SK-N-SH (cell line): ENCODE results near the gene MYO1D.

Experiments
- MXI1 ChIP-seq: IDR thresholded peaks from 2 replicates; pipeline ENCODE4 v1.6.1; 2012; ENCODE audit warnings: mild to moderate bottlenecking, low read depth, low read length, improper control_type of control experiment
- SMC3 ChIP-seq: IDR thresholded peaks from 2 replicates; pipeline ENCODE4 v1.6.1; 2012; ENCODE audit warnings: low read depth, low read length, improper control_type of control experiment
- USF2 ChIP-seq: fragments of 150-350 bp; IDR thresholded peaks from 2 replicates; pipeline ENCODE4 v1.6.1; 2017; ENCODE audit warnings: antibody characterized with exemption, low read length, low read depth, borderline replicate concordance
- TF ChIP-seq, protein P1 (sequence below): fragments of 200-600 bp; sonication (generic); IDR thresholded peaks from 2 replicates; pipeline ENCODE4 v1.6.1; 2017; ENCODE audit warnings: antibody characterized with exemption, mild to moderate bottlenecking, moderate library complexity
- TF ChIP-seq, protein P2 (sequence below): IDR thresholded peaks from 2 replicates; pipeline ENCODE4 v1.6.1; 2012; ENCODE audit warnings: mild to moderate bottlenecking, low read depth, low read length, moderate library complexity

DNA sequence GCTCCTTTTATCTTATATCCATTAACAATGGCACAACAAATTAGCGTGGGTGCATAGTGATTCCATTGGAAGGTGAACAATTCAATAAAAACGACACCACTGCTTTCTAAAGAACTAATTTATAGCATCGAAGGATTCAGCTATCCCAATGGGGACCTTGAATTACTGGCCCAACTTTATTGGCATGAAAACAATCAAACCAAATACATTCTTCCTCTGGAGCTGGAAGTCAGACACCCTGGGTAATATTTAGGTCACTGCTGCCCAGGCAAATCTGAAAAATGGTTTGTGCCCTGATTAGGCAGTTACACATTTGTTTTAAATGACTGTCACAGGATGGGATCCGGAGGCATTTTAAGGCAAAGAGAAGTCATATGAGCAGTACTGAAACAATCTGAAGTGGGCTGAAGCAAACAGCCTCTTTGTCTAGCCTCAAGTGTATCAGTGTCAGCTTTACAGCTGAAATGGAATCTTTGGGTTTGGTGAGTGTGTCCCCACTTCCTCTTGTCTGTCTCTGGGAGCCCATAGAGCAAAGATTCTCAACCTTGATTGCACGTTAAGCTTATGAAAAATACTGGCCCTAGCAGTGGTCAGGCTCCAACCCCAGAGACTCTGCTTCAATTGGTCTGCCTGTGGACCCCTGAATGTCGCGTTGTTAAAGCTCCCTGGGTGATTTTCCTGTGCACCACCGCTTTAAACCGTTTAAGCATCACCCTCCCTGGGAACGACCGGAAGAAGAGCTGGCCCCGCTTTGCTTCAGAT, 359.8 kb downstream of the MYO1D start:
- TF ChIP-seq USF2 (no peak), MXI1 (no peak), SMC3 (no peak)
- TF ChIP-seq, protein P1, sequence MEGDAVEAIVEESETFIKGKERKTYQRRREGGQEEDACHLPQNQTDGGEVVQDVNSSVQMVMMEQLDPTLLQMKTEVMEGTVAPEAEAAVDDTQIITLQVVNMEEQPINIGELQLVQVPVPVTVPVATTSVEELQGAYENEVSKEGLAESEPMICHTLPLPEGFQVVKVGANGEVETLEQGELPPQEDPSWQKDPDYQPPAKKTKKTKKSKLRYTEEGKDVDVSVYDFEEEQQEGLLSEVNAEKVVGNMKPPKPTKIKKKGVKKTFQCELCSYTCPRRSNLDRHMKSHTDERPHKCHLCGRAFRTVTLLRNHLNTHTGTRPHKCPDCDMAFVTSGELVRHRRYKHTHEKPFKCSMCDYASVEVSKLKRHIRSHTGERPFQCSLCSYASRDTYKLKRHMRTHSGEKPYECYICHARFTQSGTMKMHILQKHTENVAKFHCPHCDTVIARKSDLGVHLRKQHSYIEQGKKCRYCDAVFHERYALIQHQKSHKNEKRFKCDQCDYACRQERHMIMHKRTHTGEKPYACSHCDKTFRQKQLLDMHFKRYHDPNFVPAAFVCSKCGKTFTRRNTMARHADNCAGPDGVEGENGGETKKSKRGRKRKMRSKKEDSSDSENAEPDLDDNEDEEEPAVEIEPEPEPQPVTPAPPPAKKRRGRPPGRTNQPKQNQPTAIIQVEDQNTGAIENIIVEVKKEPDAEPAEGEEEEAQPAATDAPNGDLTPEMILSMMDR: no peak
- TF ChIP-seq, protein P2, sequence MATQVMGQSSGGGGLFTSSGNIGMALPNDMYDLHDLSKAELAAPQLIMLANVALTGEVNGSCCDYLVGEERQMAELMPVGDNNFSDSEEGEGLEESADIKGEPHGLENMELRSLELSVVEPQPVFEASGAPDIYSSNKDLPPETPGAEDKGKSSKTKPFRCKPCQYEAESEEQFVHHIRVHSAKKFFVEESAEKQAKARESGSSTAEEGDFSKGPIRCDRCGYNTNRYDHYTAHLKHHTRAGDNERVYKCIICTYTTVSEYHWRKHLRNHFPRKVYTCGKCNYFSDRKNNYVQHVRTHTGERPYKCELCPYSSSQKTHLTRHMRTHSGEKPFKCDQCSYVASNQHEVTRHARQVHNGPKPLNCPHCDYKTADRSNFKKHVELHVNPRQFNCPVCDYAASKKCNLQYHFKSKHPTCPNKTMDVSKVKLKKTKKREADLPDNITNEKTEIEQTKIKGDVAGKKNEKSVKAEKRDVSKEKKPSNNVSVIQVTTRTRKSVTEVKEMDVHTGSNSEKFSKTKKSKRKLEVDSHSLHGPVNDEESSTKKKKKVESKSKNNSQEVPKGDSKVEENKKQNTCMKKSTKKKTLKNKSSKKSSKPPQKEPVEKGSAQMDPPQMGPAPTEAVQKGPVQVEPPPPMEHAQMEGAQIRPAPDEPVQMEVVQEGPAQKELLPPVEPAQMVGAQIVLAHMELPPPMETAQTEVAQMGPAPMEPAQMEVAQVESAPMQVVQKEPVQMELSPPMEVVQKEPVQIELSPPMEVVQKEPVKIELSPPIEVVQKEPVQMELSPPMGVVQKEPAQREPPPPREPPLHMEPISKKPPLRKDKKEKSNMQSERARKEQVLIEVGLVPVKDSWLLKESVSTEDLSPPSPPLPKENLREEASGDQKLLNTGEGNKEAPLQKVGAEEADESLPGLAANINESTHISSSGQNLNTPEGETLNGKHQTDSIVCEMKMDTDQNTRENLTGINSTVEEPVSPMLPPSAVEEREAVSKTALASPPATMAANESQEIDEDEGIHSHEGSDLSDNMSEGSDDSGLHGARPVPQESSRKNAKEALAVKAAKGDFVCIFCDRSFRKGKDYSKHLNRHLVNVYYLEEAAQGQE: no peak
